ENCODE results near the gene AP3D1.

- TF ChIP-seq POLR2A (IDR thresholded peaks at IDR 0.05; ENCODE audit: extremely low read depth, insufficient read length) (no peak), CTCF (IDR thresholded peaks at IDR 0.05; ENCODE audit: low read depth, low read length) (no peak), MYC (IDR thresholded peaks at IDR 0.05; ENCODE audit: low read depth, low read length) (no peak), MAX (IDR thresholded peaks at IDR 0.05; ENCODE audit: low read depth, low read length) (no peak)
These were observed 86.4 kb downstream of the AP3D1 start for GRCh38 chr19:2064788-2065524.
